ENCODE measurements around the gene CAPN15.

Gene CAPN15

GRCh38 chr16:525520-526180 is 1.9 kb upstream of the CAPN15 start:
- peak; percentile 63 for DNase-seq (ENCODE audit: low read depth)

GRCh38 chr16:526181-527014 is 1.1 kb upstream of the CAPN15 start:
- DNase-seq (ENCODE audit: low read depth) = peak; percentile 32

GRCh38 chr16:528111-529011 is 849 bp downstream of the CAPN15 start:
- peak; percentile 45 for DNase-seq (ENCODE audit: low read depth)

- no peak for DNase-seq (ENCODE audit: low read depth)
Observed at GRCh38 chr16:529012-529575, 1.6 kb downstream of the CAPN15 start.

- DNase-seq (ENCODE audit: low read depth) = no peak
Observed at GRCh38 chr16:530111-530817, 2.8 kb downstream of the CAPN15 start.

- DNase-seq (ENCODE audit: low read depth) = no peak
Observed at GRCh38 chr16:531494-532125, 4.1 kb downstream of the CAPN15 start.

GRCh38 chr16:533391-534123 is 6.0 kb downstream of the CAPN15 start:
- DNase-seq (ENCODE audit: low read depth) = no peak

GRCh38 chr16:534135-534534 is 6.6 kb downstream of the CAPN15 start:
- no peak for DNase-seq (ENCODE audit: low read depth)

- DNase-seq (ENCODE audit: low read depth) = no peak
Observed at GRCh38 chr16:534856-535445, 7.4 kb downstream of the CAPN15 start.

GRCh38 chr16:535446-536405 is 8.2 kb downstream of the CAPN15 start:
- peak; percentile 59 for DNase-seq (ENCODE audit: low read depth)

GRCh38 chr16:536746-537145 is 9.2 kb downstream of the CAPN15 start:
- no peak for DNase-seq (ENCODE audit: low read depth)

- no peak for DNase-seq (ENCODE audit: low read depth)
Observed at GRCh38 chr16:537415-538335, 10.2 kb downstream of the CAPN15 start.

- DNase-seq (ENCODE audit: low read depth) = peak; percentile 55
Observed at GRCh38 chr16:539901-540530, 12.5 kb downstream of the CAPN15 start.

GRCh38 chr16:540645-541340 is 13.3 kb downstream of the CAPN15 start:
- DNase-seq (ENCODE audit: low read depth) = no peak

- no peak for DNase-seq (ENCODE audit: low read depth)
Observed at GRCh38 chr16:543301-544164, 16.0 kb downstream of the CAPN15 start.
